SK-N-MC (cell line): ENCODE results near the gene KANTR.

ENCODE experiments used
- EZH2 ChIP-seq: fragments of 200-600 bp; sonication (generic); IDR thresholded peaks from one replicate; pipeline ENCODE4 v1.6.1; 2017; ENCODE audit warnings: antibody characterized with exemption
- FOXP2 ChIP-seq: optimal IDR thresholded peaks from 2 replicates; pipeline ENCODE3; 2011; ENCODE audit warnings: mild to moderate bottlenecking, moderate library complexity; ENCODE audit not compliant: insufficient read depth; ENCODE audit errors: extremely low read length, control extremely low read depth
- POLR2AphosphoS5 ChIP-seq: IDR thresholded peaks from 2 replicates; pipeline ENCODE4 v1.6.1; 2012; ENCODE audit warnings: mild to moderate bottlenecking, low read depth, low read length, borderline replicate concordance

GRCh38 chrX:53116101-53116500, 22.2 kb downstream of the KANTR start:
- TF ChIP-seq POLR2AphosphoS5: no peak
- TF ChIP-seq EZH2: no peak
- TF ChIP-seq FOXP2: no peak
